SK-N-SH (cell line): ENCODE results near the gene TTLL6. TPM values are rescaled to one million over a fixed set of nuclear protein-coding genes. Genes with fewer than 3 reads are reported as not detected.

Experiments
- CTCF ChIA-PET: fragments of 300-600, 350-600 bp; formaldehyde crosslinking; extraction: SDS; loops from one replicate; lab custom pipeline; 2021; lab: Yijun Ruan, JAX
- POLR2A ChIA-PET: fragments of 350-600 bp; sonication (Branson Sonifier 250); formaldehyde crosslinking; extraction: SDS; loops from one replicate; lab custom pipeline; 2020; ENCODE audit warnings: antibody characterized with exemption, inconsistent platforms; lab: Yijun Ruan, JAX
- DNase-seq: peaks from one replicate; pipeline ENCODE4 v3.0.0; 2012
- H2AFZ ChIP-seq: fragments of 200-600 bp; sonication (generic); 2 replicates; pipeline ENCODE4 v1.8.1; 2016; ENCODE audit warnings: antibody characterized with exemption, mild to moderate bottlenecking, low read depth
- H3F3A ChIP-seq: fragments of 200-600 bp; sonication (generic); replicated peaks from 2 replicates; pipeline ENCODE3; 2016; ENCODE audit warnings: antibody characterized with exemption, mild to moderate bottlenecking; ENCODE audit not compliant: insufficient read depth
- H3K27ac ChIP-seq, 2 experiments: fragments of 200-500 bp in 1 of 2; fragments of 200-600 bp in 1 of 2; sonication (Bioruptor generic) in 1 of 2; sonication (generic), shearing (Covaris generic) in 1 of 2; 2 replicates each; pipeline versions ENCODE4 v1.5.1 to v1.6.1; 2014 to 2016; ENCODE audit warnings: low read depth in 2 of 2, inconsistent platforms in 1 of 2, low read length in 1 of 2, mild to moderate bottlenecking in 1 of 2, mixed read lengths in 1 of 2
- H3K27me3 ChIP-seq: fragments of 200-600 bp; sonication (generic), shearing (Covaris generic); 2 replicates; pipeline ENCODE4 v1.6.1; 2016; ENCODE audit warnings: mixed run types; ENCODE audit not compliant: insufficient read depth
- H3K36me3 ChIP-seq, 2 experiments: fragments of 200-500 bp in 1 of 2; fragments of 200-600 bp in 1 of 2; sonication (Bioruptor generic) in 1 of 2; sonication (generic) in 1 of 2; replicated peaks in 1 of 2; 2 replicates each; pipeline versions ENCODE3 to v1.5.1; 2014 to 2016; ENCODE audit warnings: low read length in 1 of 2, mild to moderate bottlenecking in 1 of 2; ENCODE audit not compliant: insufficient read depth in 2 of 2, control insufficient read depth in 1 of 2
- H3K4me1 ChIP-seq, 2 experiments: fragments of 200-500 bp in 1 of 2; fragments of 200-600 bp in 1 of 2; sonication (Bioruptor generic) in 1 of 2; sonication (generic), shearing (Covaris generic) in 1 of 2; 2 replicates each; pipeline versions ENCODE4 v1.5.1 to v1.6.1; 2014 to 2016; ENCODE audit warnings: low read depth in 1 of 2, low read length in 1 of 2, mixed run types in 1 of 2; ENCODE audit not compliant: insufficient read depth in 2 of 2, control insufficient read depth in 1 of 2
- H3K4me2 ChIP-seq: fragments of 200-600 bp; sonication (generic), shearing (Covaris generic); 2 replicates; pipeline ENCODE4 v1.6.1; 2017; ENCODE audit warnings: mixed run types
- H3K4me3 ChIP-seq, 2 experiments: fragments of 200-500 bp in 1 of 2; fragments of 200-600 bp in 1 of 2; sonication (Bioruptor generic) in 1 of 2; sonication (generic), shearing (Covaris generic) in 1 of 2; 2 replicates each; pipeline versions ENCODE4 v1.5.1 to v1.8.1; 2014 to 2016; ENCODE audit warnings: low read depth in 2 of 2, inconsistent platforms in 1 of 2, low read length in 1 of 2, mild to moderate bottlenecking in 1 of 2, mixed read lengths in 1 of 2, moderate library complexity in 1 of 2
- H3K79me2 ChIP-seq: fragments of 200-600 bp; sonication (generic); 2 replicates; pipeline ENCODE4 v1.8.1; 2017; ENCODE audit warnings: mild to moderate bottlenecking; ENCODE audit not compliant: insufficient read depth
- H3K9ac ChIP-seq: fragments of 200-600 bp; sonication (generic); 2 replicates; pipeline ENCODE4 v1.6.1; 2017; ENCODE audit warnings: mixed run types
- H3K9me2 ChIP-seq: fragments of 200-600 bp; sonication (generic); 2 replicates; pipeline ENCODE4 v1.6.1; 2017; ENCODE audit warnings: mixed run types
- H3K9me3 ChIP-seq: fragments of 200-600 bp; sonication (generic); 2 replicates; pipeline ENCODE4 v1.6.1; 2017; ENCODE audit warnings: mixed run types, mild to moderate bottlenecking, moderate library complexity
- H4K20me1 ChIP-seq: fragments of 200-600 bp; sonication (generic); 2 replicates; pipeline ENCODE4 v1.6.1; 2017; ENCODE audit warnings: mild to moderate bottlenecking, mixed run types; ENCODE audit not compliant: insufficient read depth
- CHD2 ChIP-seq: fragments of 150-350 bp; IDR thresholded peaks from 2 replicates; pipeline ENCODE4 v1.6.1; 2018; ENCODE audit warnings: low read length; ENCODE audit not compliant: partially characterized antibody
- EP300 ChIP-seq, 2 experiments: IDR thresholded peaks; 2 replicates each; pipeline versions ENCODE4 v1.4.0 to v1.6.1; 2012; ENCODE audit warnings: borderline replicate concordance in 1 of 2, low read depth in 1 of 2, low read length in 1 of 2
- EZH2phosphoT487 ChIP-seq: fragments of 200-600 bp; sonication (generic); IDR thresholded peaks from 2 replicates; pipeline ENCODE4 v1.6.1; 2017; ENCODE audit warnings: low read depth, mixed run types, mild to moderate bottlenecking, antibody characterized with exemption, moderate library complexity, borderline replicate concordance
- FOXJ3 ChIP-seq: sonication (generic); formaldehyde crosslinking; IDR thresholded peaks from 2 replicates; pipeline ENCODE4 v1.5.1; 2020; ENCODE audit warnings: mild to moderate bottlenecking, missing genetic modification reagents
- FOXM1 ChIP-seq: IDR thresholded peaks from 2 replicates; pipeline ENCODE4 v1.4.0; 2012; ENCODE audit warnings: low read depth, mild to moderate bottlenecking
- MEF2A ChIP-seq: IDR thresholded peaks from 2 replicates; pipeline ENCODE4 v1.4.0; 2012; ENCODE audit warnings: low read depth, borderline replicate concordance
- POLR2AphosphoS5 ChIP-seq: IDR thresholded peaks from 2 replicates; pipeline ENCODE4 v1.6.1; 2012; ENCODE audit warnings: low read depth, low read length
- SMC3 ChIP-seq: IDR thresholded peaks from 2 replicates; pipeline ENCODE4 v1.6.1; 2012; ENCODE audit warnings: low read depth, low read length, improper control_type of control experiment
- TAF1 ChIP-seq: IDR thresholded peaks from 2 replicates; pipeline ENCODE4 v1.6.1; 2012; ENCODE audit warnings: low read depth, mild to moderate bottlenecking, low read length, moderate library complexity, borderline replicate concordance
- WGBS: methylation state at CpG from one replicate; pipeline ENCODE4 v1.1.6; 2017; ENCODE audit warnings: low lambda C conversion rate; 5-methylcytosine and 5-hydroxymethylcytosine counted together
- polyA plus RNA-seq, 3 experiments: library from polyadenylated mRNA; depleted of rRNA; stranded (reverse); fragments of >200 nt; gene quantifications; 2 replicates each; pipeline ENCODE4 v1.2.3, GENCODE V29; 2012
- TF ChIP-seq, protein P1 (sequence below): fragments of 150-350 bp; IDR thresholded peaks from 2 replicates; pipeline ENCODE4 v1.6.1; 2016; ENCODE audit warnings: mild to moderate bottlenecking, low read depth, low read length
- TF ChIP-seq, protein P2 (sequence below): fragments of 200-600 bp; sonication (generic); IDR thresholded peaks from 2 replicates; pipeline ENCODE4 v1.6.1; 2017; ENCODE audit warnings: antibody characterized with exemption, mild to moderate bottlenecking, moderate library complexity
- TF ChIP-seq, protein P3 (sequence below): IDR thresholded peaks from 2 replicates; pipeline ENCODE4 v1.4.0; 2012; ENCODE audit warnings: low read depth

The TTLL6 gene
- polyA plus RNA-seq, 1 of the 3 experiments (the other 2 are of a cell fraction), result 3.1 TPM

GRCh38 chr17:48728232-48729231 is 88.5 kb downstream of the TTLL6 start, which contains the start of gene HOXB13:
TSS of gene HOXB13 (minus strand) at chr17:48728750. CDS start at chr17:48728593, 157 bp downstream.
- Histone ChIP-seq H3K27ac (no peak within 1 kb of the TSS), H2AFZ (no peak within 1 kb of the TSS; the same call in 1 of the 2 replicates), H3K79me2 (no peaks in the 10 kb centered on the region), H3K9me3 (no peaks in the 10 kb centered on the region), H3K9me2 (no peaks in the 10 kb centered on the region), H3K4me3 (no peak within 1 kb of the TSS), H3K4me2 (peak within 1 kb of the TSS; percentile 39; the same call in 1 of the 2 replicates)
- POLR2A ChIA-PET, result interaction anchor here (0.6 to 0.7 kb wide), 2 partner anchors 9 to 163 kb away, joined by 3 to 4 read pairs; no protein-coding TSS in a partner anchor
- TF ChIP-seq EZH2phosphoT487 (peak; percentile 65; the same call in 1 of the 2 replicates), EP300 (IDR thresholded peaks at IDR 0.05; ENCODE audit: borderline replicate concordance in 1 of 2, low read depth in 1 of 2, low read length in 1 of 2) (no peak)
- TF ChIP-seq, all 33 proteins: peak for 1
- WGBS, result 4% methylated on average over 50 of the region's 55 CpGs
- Histone ChIP-seq H4K20me1 (no peaks in the 10 kb centered on the region), H3K9ac (no peak within 1 kb of the TSS), H3F3A (no peaks in the 10 kb centered on the region), H3K27me3 (peaks cover 99% of the 10 kb centered on the region), H3K4me1 (no peaks in the 10 kb centered on the region), H3K36me3 (no peaks in the 10 kb centered on the region)
- CTCF ChIA-PET, result interaction anchor here (1.1 to 13.9 kb wide), 4 partner anchors 57 to 307 kb away, joined by 4 to 328 read pairs (median 4); no protein-coding TSS in a partner anchor
- DNase-seq, result peak; percentile 54

- CTCF ChIA-PET, result interaction anchor here (0.6 to 13.9 kb wide), 7 partner anchors 10 to 308 kb away, joined by 3 to 328 read pairs (median 4); no protein-coding TSS in a partner anchor
- Histone ChIP-seq H3K4me3 (no peak overlapping the region), H3K4me2 (no peak overlapping the region), H3F3A (no peaks in the 10 kb centered on the region)
- TF ChIP-seq EZH2phosphoT487, result peak; percentile 30; the same call in 1 of the 2 replicates
- TF ChIP-seq, protein P1, sequence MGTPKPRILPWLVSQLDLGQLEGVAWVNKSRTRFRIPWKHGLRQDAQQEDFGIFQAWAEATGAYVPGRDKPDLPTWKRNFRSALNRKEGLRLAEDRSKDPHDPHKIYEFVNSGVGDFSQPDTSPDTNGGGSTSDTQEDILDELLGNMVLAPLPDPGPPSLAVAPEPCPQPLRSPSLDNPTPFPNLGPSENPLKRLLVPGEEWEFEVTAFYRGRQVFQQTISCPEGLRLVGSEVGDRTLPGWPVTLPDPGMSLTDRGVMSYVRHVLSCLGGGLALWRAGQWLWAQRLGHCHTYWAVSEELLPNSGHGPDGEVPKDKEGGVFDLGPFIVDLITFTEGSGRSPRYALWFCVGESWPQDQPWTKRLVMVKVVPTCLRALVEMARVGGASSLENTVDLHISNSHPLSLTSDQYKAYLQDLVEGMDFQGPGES, result no peak
- TF ChIP-seq, all 33 proteins: peak for 1
- Histone ChIP-seq H3K79me2 (no peaks in the 10 kb centered on the region), H3K36me3 (no peaks in the 10 kb centered on the region), H3K27me3 (peaks cover 99% of the 10 kb centered on the region), H2AFZ (no peak overlapping the region), H3K4me1 (no peaks in the 10 kb centered on the region), H3K27ac (no peak overlapping the region), H3K9ac (no peak overlapping the region), H3K9me3 (no peaks in the 10 kb centered on the region), H4K20me1 (no peaks in the 10 kb centered on the region), H3K9me2 (no peaks in the 10 kb centered on the region)
- POLR2A ChIA-PET, result no interaction called here
- no peak for DNase-seq
- 15% methylated on average over 9 of the region's 9 CpGs for WGBS
Observed at GRCh38 chr17:48727415-48728175, 89.4 kb downstream of the TTLL6 start.

- Histone ChIP-seq H3K4me1 (no peaks in the 10 kb centered on the region), H3K27me3 (peaks cover 99% of the 10 kb centered on the region), H3F3A (no peaks in the 10 kb centered on the region), H3K9ac (no peak overlapping the region), H3K9me2 (no peaks in the 10 kb centered on the region), H4K20me1 (no peaks in the 10 kb centered on the region), H3K79me2 (no peaks in the 10 kb centered on the region), H3K4me3 (no peak overlapping the region), H3K27ac (no peak overlapping the region), H3K9me3 (no peaks in the 10 kb centered on the region), H3K36me3 (no peaks in the 10 kb centered on the region), H2AFZ (no peak overlapping the region), H3K4me2 (no peak overlapping the region)
- WGBS, result 26% methylated on average over 19 of the region's 20 CpGs
- CTCF ChIA-PET, result interaction anchor here (0.6 to 13.9 kb wide), 10 partner anchors 9 to 306 kb away, joined by 3 to 328 read pairs (median 8); no protein-coding TSS in a partner anchor
- DNase-seq, result no peak
- POLR2A ChIA-PET, result interaction anchor here (0.6 kb wide), 1 partner anchor 158 kb away, joined by 3 read pairs; no protein-coding TSS in a partner anchor
- TF ChIP-seq FOXJ3 (CRISPR knock-in tag) (no peak), SMC3 (no peak), MEF2A (no peak), TAF1 (no peak), POLR2AphosphoS5 (no peak), CHD2 (no peak), FOXM1 (no peak)
- TF ChIP-seq, protein P2, sequence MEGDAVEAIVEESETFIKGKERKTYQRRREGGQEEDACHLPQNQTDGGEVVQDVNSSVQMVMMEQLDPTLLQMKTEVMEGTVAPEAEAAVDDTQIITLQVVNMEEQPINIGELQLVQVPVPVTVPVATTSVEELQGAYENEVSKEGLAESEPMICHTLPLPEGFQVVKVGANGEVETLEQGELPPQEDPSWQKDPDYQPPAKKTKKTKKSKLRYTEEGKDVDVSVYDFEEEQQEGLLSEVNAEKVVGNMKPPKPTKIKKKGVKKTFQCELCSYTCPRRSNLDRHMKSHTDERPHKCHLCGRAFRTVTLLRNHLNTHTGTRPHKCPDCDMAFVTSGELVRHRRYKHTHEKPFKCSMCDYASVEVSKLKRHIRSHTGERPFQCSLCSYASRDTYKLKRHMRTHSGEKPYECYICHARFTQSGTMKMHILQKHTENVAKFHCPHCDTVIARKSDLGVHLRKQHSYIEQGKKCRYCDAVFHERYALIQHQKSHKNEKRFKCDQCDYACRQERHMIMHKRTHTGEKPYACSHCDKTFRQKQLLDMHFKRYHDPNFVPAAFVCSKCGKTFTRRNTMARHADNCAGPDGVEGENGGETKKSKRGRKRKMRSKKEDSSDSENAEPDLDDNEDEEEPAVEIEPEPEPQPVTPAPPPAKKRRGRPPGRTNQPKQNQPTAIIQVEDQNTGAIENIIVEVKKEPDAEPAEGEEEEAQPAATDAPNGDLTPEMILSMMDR, result no peak
- TF ChIP-seq, protein P3, sequence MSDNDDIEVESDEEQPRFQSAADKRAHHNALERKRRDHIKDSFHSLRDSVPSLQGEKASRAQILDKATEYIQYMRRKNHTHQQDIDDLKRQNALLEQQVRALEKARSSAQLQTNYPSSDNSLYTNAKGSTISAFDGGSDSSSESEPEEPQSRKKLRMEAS, result no peak
Observed at GRCh38 chr17:48726916-48727286, 90.1 kb downstream of the TTLL6 start.
